HL-60 (cell line): ENCODE results near the gene CYP27A1.

Source experiments
- DNase-seq, 2 experiments: peaks; one replicate each; pipeline ENCODE4 v3.0.0-alpha.2; 2010 to 2020; ENCODE audit warnings: low read depth in 1 of 2, low spot score in 1 of 2
- H3K27ac ChIP-seq: fragments of 250-450 bp; sonication (Bioruptor Pico); replicated peaks from 2 replicates; pipeline ENCODE4 v1.5.1; 2020; ENCODE audit warnings: mild to moderate bottlenecking, moderate library complexity
- H3K27me3 ChIP-seq: fragments of 250-450 bp; sonication (Bioruptor Pico); 2 replicates; pipeline ENCODE4 v1.5.1; 2021; ENCODE audit warnings: mild to moderate bottlenecking, moderate library complexity; ENCODE audit not compliant: insufficient read depth, poor library complexity, severe bottlenecking
- H3K4me3 ChIP-seq: replicated peaks from 2 replicates; pipeline ENCODE4 v1.5.1; 2011; ENCODE audit warnings: mild to moderate bottlenecking, control low read depth, low read length; ENCODE audit not compliant: insufficient read depth
- CTCF ChIP-seq: IDR thresholded peaks from one replicate; pipeline ENCODE4 v1.5.1; 2011; ENCODE audit warnings: low read length, control low read depth, inconsistent platforms; ENCODE audit not compliant: insufficient read depth
- GABPA ChIP-seq: IDR thresholded peaks from 2 replicates; pipeline ENCODE4 v1.6.1; 2012; ENCODE audit warnings: low read depth
- POLR2AphosphoS5 ChIP-seq: IDR thresholded peaks from 2 replicates; pipeline ENCODE4 v1.6.1; 2012; ENCODE audit warnings: low read depth
- REST ChIP-seq: IDR thresholded peaks from 2 replicates; pipeline ENCODE4 v1.6.1; 2012; ENCODE audit warnings: low read depth; ENCODE audit not compliant: insufficient replicate concordance
- SPI1 ChIP-seq: IDR thresholded peaks from 2 replicates; pipeline ENCODE4 v1.6.1; 2012; ENCODE audit warnings: low read depth, mild to moderate bottlenecking, borderline replicate concordance

The CYP27A1 gene

GRCh38 chr2:218833023-218833609, 51.2 kb downstream of the CYP27A1 start:
- no peak for DNase-seq
- no peak overlapping the region for H3K4me3 ChIP-seq
- TF ChIP-seq CTCF = no peak
- H3K27me3 ChIP-seq = no peaks in the 10 kb centered on the region
- H3K27ac ChIP-seq = no peak overlapping the region

- Histone ChIP-seq H3K27me3 (no peaks in the 10 kb centered on the region), H3K27ac (no peak overlapping the region), H3K4me3 (no peak overlapping the region)
- TF ChIP-seq CTCF = no peak
- no peak for TF ChIP-seq GABPA
- no peak for TF ChIP-seq POLR2AphosphoS5
- no peak for TF ChIP-seq REST
- TF ChIP-seq SPI1 = no peak
- DNase-seq = no peak
Measured at GRCh38 chr2:218834685-218835084, 52.7 kb downstream of the CYP27A1 start.

GRCh38 chr2:218837495-218837894, 55.5 kb downstream of the CYP27A1 start:
- no peak for DNase-seq
- H3K27ac ChIP-seq = no peak overlapping the region
- no peaks in the 10 kb centered on the region for H3K27me3 ChIP-seq
- H3K4me3 ChIP-seq = no peak overlapping the region
- TF ChIP-seq REST = no peak
- TF ChIP-seq POLR2AphosphoS5 = no peak
- TF ChIP-seq GABPA = no peak
- TF ChIP-seq CTCF = no peak
- no peak for TF ChIP-seq SPI1

GRCh38 chr2:218839430-218839829, 57.5 kb downstream of the CYP27A1 start:
- H3K27me3 ChIP-seq = no peaks in the 10 kb centered on the region
- TF ChIP-seq SPI1 (no peak), REST (no peak), GABPA (no peak), POLR2AphosphoS5 (no peak), CTCF (no peak)
- peak overlapping the region; percentile 60 for H3K27ac ChIP-seq
- peak; percentile 77 to 88 for DNase-seq
- H3K4me3 ChIP-seq = no peak overlapping the region
